ENCODE results near the gene SEC11C.
A peak's percentile ranks its signal among the peaks of the same experiment; 100 is the strongest.

Gene SEC11C

DNA sequence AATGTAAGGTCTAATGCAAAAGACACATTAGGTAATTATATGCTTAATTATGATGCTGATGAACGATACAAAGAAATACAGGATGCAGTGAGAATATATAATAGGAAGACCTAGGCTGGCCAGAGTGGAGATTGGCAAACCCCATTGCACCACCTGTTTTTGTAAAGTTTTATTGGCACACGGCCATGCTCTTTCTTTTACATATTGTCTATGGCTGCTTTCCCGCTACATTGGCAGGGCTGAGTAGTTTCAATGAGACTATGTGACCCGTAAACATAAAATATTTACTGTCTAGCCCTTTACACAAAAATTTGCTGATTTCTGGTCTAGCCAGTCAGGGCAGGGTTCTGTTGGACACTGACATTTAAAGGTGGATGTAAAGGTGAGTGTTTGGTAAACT lies 5.4 kb downstream of the SEC11C start:
- no peak for DNase-seq

DNA sequence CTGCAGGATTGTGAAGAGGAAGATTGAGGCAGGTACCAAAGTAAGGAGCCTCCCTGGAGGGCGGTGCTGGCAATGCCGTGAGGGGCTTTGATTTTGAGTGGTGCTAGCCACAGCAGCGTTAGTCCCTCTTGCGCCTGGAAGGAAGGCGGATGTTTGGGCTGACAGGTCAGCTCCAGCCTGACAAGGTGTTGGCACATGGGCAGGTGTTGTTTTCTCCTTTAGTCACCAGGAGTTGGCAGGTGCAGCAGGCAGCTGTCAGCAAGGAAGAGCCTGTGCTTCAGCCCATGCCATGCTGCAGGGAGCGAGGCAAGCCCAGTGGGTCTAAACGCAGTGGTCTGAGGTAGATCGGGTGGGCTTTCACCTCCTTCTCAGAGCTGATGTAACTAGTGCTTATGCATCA lies 8.5 kb downstream of the SEC11C start:
- DNase-seq, result no peak

DNA sequence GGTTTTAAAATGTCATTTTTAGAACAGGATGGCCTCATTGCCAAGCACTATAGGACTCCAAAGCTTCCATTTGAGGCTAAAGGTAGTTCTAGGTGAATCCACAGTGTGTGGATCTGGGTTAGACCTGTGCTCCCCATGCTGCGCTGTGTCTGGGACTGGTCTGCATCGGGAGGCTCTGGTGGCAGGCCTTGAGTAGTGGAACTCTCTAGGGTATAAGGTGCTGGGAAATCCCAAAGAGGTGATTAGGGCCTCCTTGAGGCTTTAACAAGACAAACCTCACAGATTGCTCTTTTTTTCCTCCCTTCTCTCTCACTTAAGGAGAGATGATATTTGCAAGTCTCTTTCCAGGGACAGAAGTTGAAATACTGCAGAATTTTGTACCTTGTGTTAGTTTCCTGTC lies 9.3 kb downstream of the SEC11C start:
- no peak for DNase-seq

DNA sequence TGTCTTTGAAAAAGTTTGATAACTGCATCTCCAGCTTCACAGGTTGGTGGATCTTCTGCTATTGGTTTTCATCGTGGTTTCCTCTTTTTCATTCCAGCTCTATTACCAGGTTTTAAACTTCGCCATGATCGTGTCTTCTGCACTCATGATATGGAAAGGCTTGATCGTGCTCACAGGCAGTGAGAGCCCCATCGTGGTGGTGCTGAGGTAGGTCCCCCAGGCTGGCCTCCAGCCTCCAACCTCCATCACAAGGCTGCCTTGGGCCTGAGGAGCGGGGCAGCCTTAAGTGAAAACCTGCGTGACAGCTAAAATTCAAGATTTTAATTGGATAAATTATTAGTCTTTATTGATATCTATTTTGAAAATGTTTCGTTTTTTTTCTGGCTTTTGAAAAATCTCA lies 9.7 kb downstream of the SEC11C start:
- DNase-seq, result no peak

DNA sequence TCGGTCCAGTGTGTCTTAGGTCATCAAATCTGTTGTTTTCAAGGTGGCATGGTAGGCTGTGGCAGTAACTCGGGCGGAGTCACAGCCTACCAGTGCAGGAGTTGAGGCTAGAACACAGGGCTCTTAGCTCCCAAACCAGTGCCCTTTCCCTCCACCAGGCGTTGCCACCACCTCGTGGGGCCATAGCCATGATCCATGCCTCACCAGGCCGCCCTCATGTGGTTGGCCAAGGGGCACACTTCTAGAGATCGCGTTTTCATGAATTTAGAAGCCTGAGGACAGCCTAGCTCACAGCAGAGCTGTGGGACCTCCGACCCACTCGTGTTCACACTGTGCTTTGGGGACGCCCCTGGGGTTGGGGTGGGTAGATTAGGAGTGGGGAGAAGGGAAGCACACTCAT lies 10.6 kb downstream of the SEC11C start:
- no peak for DNase-seq

DNA sequence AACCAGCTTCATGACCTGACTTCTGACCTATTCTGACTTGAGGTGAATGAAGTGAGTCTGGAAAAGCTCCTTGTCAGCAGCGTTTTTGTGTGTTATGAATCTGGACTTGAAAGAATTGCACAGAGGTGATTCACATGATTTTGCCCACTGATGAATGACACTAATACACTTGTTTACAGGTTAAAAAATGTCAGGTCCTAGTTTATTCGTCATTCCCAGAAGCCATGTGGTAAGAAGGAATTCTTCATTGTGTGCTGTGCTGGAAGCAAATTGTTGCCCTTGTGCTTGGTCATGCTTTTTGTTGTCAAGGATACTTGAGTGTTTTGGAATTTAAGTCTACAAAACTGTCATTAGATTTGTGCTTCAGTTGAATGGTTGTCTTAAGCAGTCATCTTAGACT lies 15.5 kb downstream of the SEC11C start:
- peak; percentile 72 for DNase-seq

DNA sequence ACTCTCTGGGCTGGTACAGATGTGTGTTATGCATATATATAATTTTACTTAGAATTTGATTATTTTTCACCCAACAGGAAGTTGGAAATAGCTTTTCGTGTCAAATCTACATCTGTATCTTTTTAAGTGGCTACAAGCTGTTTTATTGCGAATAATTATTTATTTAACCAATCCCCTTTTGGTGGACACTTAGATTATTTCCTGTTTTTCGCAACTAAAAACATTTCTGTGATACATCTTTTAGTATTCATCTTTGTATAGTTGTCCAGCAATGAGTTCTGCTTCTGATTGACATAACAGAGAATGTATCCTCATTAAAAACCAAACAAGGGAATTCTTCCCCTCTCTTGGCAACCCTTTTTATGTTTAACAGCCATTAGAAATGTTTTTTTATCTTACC lies 16.6 kb downstream of the SEC11C start:
- DNase-seq, result no peak

DNA sequence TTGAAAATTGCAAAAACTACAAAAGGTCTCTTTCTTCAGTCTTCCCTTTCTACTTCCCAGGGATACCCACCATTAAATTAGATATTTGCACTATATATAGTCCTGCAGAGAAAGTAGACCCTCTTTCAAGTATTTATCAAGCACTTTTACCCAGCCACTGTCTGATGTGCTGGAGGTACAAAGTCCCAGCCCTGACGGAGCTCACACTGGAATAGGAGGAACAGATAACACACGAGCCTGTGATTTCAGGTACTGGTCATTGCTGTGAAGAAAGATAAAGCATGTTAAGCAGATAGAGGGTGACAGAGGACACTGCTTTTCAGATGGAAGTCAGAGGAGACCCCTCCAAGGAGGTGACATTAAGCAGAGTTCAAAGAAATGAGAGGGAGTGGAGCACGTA lies 19.6 kb downstream of the SEC11C start:
- no peak for DNase-seq

DNA sequence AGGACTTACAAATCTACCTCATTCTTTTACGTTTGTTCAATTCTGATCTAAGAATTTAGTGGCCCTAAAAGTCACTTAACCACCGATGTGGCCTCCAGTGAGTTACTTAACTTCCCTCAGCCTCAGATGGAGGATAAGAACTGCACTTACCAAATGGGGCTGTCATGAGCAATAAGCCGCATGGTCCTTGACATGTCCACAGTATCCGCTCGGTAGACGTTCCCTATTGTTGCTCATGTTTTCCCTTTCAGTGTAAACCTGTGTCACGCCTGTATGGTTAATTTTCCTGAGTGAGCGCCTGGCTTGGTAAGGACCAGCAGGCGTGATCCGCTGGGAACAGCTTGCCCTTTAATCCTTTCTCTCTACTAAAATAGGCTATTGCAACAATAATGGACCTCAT lies 20.3 kb downstream of the SEC11C start:
- DNase-seq, result no peak

DNA sequence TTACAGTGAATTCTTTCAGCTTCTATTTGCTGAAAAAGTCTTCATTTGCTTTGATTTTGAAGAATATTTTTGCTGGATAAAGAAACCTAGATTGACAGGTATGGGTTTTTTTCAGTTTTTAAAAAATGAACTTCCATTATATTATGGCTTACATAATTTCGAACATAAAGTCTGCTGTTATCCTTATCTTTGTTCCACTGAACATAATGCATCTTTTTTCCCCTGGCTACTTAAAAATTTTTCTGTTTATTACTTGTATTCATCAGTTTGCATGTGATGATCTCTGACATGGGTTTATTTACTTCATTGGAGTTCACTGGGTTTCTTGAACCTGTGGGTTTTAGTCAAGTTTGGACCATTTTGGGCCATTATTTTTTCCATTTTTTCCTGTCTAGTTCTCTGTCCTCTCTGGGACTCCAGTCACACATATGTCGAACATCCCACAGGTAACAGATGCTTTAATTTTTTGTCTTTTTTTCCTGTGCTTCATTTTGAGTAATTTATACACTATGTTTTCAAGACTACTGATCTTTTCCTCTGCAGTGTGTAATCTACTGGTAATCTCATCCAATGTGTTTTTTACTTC lies 33.1 kb downstream of the SEC11C start:
- DNase-seq, result no peak

DNA sequence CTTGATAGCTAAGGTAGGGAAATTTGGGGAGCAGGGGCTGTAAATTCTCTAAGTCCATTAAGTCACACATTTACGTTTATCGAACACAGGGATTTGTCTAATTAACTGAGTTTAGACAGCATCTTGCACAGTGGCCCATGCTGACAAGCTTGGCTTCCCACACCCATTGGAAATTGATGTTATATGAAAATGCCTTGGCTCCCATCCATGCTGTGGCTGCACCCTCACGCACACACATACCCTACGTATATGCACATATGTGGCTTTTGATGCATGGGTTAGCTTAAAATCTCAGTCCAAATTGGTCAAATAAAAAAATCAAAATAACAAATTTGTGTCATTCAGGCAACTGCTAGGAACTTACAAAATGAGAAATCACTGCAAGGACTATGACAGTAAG lies 37.8 kb downstream of the SEC11C start:
- no peak for DNase-seq

DNA sequence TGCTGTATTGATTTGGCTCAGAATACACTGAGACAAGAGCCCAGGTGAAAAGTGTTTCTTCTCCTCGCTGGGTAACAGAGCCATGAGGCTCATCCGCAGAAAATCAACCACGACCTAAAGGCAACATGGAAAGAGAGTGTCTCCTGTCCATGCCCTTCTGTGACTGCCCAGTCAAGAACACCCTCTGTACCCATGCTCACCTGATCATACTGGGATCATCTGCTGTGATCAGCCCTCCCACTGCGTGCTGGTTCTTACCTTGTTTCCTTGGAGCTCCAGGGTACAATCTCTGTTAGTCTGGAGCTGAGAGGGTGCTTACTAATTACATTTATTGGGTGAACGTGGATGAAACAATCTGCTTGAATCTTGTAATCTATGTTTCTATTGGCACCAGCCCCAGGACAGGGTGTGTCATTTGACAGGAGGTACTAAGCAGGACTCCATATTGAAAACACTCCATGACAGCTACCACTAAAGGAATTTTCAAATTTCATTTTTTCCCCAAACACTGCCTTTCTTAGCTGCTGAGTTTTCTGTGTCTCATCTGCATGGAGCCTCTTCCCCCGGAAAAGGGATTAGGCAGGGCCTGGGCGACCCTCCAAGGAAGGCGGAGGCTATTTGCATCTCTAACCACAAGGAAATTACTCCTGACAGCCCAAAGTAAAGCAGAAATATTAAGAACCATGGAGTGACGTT lies 40.6 kb downstream of the SEC11C start:
- DNase-seq, result peak; percentile 92

DNA sequence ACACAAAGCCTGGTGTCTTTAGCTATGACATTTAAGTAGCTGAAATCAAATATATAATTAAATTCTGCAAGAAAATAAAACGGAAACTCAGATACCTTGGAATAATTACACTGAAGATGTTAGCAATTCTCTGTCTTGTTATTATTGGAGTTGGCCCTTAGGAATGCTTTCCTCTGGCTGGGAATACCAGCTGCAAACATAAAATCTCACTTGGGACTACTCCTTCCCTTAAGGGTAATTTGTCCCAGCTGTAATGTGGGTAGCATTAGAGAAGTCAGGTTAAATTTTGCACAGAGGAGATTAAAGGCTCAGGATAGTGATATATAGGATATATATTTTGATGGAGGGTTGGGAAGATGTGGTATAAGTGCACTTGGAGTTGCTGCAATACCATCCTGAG lies 43.0 kb downstream of the SEC11C start:
- DNase-seq, result no peak

DNA sequence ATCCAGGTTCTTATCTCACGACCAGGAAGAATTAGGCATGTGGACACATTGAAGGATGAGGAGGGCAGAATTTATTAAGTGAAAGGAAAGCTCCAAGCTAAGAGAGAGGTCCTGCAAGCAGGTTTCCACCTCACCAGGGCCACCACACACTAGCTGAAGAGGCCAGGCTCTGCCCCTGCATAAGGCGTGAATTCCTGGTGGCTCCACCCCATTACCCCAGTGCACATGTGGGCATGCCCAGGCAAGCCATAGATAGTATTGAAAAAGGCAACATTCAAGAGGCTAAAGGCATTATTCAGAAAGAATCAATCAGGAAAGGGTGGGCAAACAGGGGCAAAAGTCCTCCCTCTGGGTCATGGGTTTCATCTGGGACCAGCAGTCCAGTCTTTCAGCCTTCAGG lies 49.3 kb downstream of the SEC11C start:
- no peak for DNase-seq

DNA sequence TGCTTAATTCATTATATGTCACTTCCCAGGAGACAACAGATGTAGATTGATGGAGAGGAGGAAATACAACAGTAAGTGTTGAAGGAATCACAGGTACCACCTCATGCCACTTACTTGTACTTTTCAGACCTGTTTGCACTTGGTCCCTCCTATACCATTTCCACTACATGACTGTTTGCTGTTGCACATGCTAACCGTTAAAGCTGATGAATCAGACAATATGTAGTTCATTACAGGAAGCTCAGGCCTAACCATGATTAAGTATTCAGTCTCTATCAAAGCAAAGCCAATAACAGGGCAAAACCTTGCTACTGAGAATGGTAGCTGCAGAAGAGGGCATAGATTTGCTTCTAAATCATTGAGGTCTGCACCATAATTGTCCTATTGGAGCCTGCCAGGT lies 50.1 kb downstream of the SEC11C start:
- peak; percentile 36 for DNase-seq

DNA sequence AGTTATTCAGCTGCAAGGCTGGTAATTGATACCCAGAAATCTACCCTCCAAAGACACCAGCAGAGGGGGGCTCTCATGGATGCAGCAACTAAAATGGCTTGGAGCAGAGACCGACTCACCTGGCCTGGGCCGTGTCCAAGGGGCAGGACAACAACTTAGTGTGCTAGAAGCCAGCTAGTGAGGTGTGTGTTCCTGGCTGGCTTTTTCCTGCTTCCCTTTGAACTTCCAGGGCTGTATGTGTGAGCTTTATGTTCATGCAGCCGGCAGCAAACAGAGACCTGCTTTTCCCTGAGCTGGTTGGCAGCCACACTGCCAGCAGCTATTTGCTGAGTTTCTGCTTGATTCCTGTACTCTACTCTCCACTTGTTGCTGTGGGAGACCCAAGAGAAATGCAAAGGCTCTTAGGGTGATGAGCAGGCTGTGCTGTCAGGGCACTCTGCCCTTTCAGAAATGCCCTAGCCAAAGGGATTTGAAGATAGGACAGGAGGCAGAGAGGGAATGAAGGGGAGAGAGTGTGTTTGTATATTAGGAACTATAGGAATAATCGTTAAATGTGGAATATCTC lies 56.6 kb downstream of the SEC11C start:
- DNase-seq, result no peak

DNA sequence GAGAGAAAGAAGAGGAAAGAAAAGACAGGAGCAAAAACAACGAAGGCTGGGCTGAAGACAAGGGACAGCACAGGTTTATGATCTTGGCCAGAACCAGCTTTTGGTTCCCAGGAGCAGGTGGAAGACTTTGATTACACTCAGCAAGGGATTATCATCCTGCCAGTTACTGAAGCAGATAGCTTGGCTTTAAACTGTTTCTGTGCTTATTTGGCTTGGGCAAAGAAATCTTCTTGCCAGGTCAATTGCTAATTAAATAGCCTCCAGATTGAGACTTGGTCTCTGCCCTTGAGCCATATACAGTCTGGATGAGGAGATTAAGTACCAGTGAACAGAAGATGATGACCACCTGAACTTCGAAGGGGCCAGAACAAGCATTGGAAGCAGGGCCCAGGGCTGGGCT lies 58.0 kb downstream of the SEC11C start:
- DNase-seq, result no peak

DNA sequence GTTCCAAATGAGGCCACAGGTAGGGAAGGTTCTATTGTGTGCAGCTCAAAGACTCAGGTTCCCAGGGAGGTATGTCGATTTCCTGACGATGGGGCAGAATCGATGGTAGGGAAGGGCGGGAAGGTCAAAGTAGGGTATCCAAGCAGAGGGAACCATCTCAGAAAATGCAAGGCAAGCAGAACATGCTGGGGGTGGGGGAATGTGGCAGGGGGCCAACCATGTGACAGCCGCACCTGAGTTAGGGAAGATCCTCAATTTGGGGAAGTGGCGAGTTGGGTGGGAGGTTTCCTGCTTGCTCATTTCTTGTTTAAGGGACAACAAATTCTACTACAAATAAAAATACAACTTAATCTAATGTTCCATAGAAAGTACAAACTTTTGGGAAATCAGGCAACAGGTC lies 58.5 kb downstream of the SEC11C start:
- DNase-seq, result no peak

DNA sequence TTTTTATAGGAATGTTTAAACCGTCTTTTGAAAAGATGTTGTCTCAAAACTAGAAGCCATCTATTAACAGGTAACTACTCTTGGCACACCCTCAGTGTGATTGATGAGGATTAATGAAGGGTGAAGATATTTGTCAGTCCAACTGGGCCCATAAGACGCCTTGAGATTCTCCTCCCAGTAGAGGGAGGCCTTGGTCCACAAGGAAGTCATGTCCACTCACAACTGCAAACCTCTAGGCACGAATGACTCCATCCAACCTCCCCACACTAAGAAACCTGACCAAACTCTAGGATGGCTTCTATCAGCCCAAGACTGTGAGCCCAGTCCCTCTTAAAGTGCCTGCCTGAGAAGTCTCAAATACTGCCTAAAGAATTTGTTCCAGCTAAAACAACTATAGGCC lies 61.1 kb downstream of the SEC11C start:
- DNase-seq, result no peak

DNA sequence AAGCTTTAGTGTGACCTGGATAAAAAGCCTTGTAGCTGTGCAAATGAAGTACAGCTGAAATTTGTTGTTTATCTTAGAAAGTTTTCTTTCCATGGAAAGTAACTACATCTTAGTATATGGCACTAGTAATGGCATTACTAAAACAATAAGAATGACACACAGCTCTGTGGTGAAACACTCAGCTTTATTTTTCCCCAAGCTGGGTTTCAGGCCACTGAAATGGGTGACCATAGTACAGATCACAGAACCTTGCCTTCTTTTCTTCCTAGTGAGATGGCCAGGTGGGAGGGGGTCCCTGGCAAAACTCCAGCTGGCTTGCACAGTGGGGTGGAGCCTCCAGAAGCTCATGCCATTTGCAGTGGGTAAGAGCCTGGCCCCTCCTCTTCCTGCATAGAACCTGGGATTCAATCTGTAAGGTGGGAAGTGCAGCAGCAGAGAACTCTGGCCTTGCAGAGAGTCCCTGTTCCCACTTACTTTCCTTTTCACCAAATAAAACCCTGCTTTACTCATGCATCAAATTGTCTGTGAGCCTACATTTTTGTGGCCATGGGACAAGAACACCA lies 62.7 kb downstream of the SEC11C start:
- DNase-seq, result no peak

DNA sequence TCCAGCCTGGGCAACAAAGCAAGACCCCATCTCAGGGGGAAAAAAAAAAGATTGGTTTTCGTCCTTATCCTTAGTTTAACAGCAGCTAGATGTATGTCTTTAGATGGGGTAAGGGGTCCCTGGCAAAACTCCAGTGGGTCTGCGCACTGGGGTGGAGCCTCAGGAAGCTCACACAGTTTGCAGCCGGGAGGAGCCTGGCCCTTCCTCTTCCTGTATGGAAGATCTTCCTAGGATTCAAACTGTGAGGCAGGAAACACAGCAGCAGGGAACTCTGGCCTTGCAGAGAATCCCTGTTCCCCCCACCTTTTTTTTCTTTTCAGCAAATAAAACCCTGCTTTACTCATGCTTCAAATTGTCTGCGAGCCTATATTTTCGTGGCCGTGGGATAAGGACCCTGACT lies 67.8 kb downstream of the SEC11C start:
- no peak for DNase-seq
